A549 (cell line): Measurements from ENCODE around the gene PCARE.

Experiments used
- CBX8 ChIP-seq: fragments of 200-600 bp; sonication (generic); IDR thresholded peaks from 2 replicates; pipeline ENCODE4 v1.6.1; 2016
- CTCF ChIP-seq: fragments of >200 bp; sonication (Bioruptor Twin); formaldehyde crosslinking; IDR thresholded peaks from 3 replicates; pipeline ENCODE4 v1.5.1; 2016
- ELK1 ChIP-seq: fragments of 150-350 bp; IDR thresholded peaks from 2 replicates; pipeline ENCODE4 v1.6.1; 2014; ENCODE audit warnings: low read depth, mild to moderate bottlenecking, low read length
- ESRRA ChIP-seq: fragments of 150-350 bp; IDR thresholded peaks from 2 replicates; pipeline ENCODE4 v1.6.1; 2014; ENCODE audit warnings: mild to moderate bottlenecking, low read length, borderline replicate concordance
- JUN ChIP-seq, 2 experiments: fragments of >200 bp; sonication (Bioruptor Twin); formaldehyde crosslinking; IDR thresholded peaks; 2 replicates in 1 of 2; 3 replicates in 1 of 2; pipeline ENCODE4 v1.6.1; 2016 to 2017
- POLR2A ChIP-seq: IDR thresholded peaks from 2 replicates; pipeline ENCODE4 v1.6.1; 2012; ENCODE audit warnings: mild to moderate bottlenecking, low read length
- RARB ChIP-seq: fragments of 250-450 bp; sonication (Bioruptor Pico); IDR thresholded peaks from 2 replicates; pipeline ENCODE4 v1.8.0; 2021; ENCODE audit warnings: mild to moderate bottlenecking, moderate library complexity
- ZSCAN20 ChIP-seq: fragments of 250-450 bp; sonication (Bioruptor Pico); IDR thresholded peaks from 2 replicates; pipeline ENCODE4 v1.8.0; 2022; ENCODE audit warnings: mild to moderate bottlenecking, moderate library complexity
- TF ChIP-seq, protein P1 (sequence below): fragments of 200-600 bp; sonication (generic); IDR thresholded peaks from 2 replicates; pipeline ENCODE4 v1.6.1; 2016; ENCODE audit warnings: antibody characterized with exemption, mild to moderate bottlenecking, moderate library complexity

GRCh38 chr2:29056452-29056851, 17.9 kb downstream of the PCARE start:
- no peak for TF ChIP-seq ELK1
- no peak for TF ChIP-seq CTCF
- TF ChIP-seq, protein P1, sequence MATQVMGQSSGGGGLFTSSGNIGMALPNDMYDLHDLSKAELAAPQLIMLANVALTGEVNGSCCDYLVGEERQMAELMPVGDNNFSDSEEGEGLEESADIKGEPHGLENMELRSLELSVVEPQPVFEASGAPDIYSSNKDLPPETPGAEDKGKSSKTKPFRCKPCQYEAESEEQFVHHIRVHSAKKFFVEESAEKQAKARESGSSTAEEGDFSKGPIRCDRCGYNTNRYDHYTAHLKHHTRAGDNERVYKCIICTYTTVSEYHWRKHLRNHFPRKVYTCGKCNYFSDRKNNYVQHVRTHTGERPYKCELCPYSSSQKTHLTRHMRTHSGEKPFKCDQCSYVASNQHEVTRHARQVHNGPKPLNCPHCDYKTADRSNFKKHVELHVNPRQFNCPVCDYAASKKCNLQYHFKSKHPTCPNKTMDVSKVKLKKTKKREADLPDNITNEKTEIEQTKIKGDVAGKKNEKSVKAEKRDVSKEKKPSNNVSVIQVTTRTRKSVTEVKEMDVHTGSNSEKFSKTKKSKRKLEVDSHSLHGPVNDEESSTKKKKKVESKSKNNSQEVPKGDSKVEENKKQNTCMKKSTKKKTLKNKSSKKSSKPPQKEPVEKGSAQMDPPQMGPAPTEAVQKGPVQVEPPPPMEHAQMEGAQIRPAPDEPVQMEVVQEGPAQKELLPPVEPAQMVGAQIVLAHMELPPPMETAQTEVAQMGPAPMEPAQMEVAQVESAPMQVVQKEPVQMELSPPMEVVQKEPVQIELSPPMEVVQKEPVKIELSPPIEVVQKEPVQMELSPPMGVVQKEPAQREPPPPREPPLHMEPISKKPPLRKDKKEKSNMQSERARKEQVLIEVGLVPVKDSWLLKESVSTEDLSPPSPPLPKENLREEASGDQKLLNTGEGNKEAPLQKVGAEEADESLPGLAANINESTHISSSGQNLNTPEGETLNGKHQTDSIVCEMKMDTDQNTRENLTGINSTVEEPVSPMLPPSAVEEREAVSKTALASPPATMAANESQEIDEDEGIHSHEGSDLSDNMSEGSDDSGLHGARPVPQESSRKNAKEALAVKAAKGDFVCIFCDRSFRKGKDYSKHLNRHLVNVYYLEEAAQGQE: no peak
- TF ChIP-seq CBX8: no peak
- no peak for TF ChIP-seq RARB (CRISPR knock-in tag)
- no peak for TF ChIP-seq ZSCAN20 (CRISPR knock-in tag)
- TF ChIP-seq ESRRA: no peak
- no peak for TF ChIP-seq JUN (IDR thresholded peaks at IDR 0.05)
- no peak for TF ChIP-seq POLR2A
